GM19452 (cell line): ENCODE data around the gene CD163L1.
"Not testable (repeated sequence)": the region's sequence is repeated elsewhere in the genome, so short reads cannot be mapped to it uniquely, and the experiment has no call there.

Source experiments
- ATAC-seq: cut with Tn5 transposase; IDR thresholded peaks from one replicate; pipeline ENCODE4 v1.9.1; 2021; ENCODE audit not compliant: unreplicated experiment

CD163L1 gene

DNA sequence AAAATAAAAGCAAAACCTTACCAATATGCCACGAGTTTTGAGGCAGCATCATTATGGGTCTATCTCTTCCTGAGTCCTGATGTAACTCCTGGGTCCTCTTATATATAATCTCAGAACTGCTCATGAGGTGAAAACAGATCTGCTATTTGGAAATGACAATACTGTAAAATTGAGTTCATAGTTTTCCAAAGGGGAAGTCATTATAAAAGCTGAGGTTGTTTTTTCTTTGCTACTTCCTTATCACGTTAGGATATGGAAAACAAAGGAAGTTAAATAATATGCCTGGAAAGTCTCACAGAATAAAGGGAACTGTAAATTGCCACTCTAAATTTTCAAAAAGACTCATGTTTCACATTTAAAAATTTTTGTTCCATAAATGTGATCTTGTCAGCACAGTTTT, at the start of gene CD163L1:
Gene CD163L1 (minus strand): TSS at position 78 of the 400 bp plus-strand sequence. CDS start 26 bp downstream, at position 52.
- ATAC-seq = no peak

- no peak for ATAC-seq
Observed at GRCh38 chr12:7493006-7493405, 49.1 kb upstream of the CD163L1 start.

DNA sequence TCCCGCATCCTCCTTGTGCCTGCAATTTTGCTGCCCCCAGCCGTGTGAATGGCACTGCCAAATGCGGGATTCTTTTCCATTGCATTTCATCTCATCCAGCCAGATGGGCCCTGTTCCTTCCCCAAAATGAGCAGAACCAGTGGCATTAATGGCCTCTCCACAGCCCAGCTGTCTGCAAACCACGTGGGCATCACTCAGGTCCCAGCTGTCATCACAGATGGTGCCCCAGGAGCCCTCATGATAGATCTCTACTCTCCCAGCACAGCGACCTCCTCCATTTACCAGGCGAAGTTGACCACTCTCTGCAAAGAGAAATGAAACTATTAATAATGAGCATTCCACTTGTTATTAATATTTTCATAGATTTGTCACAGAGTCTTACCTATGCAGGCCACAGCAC, 42.6 kb upstream of the CD163L1 start:
- no peak for ATAC-seq

DNA sequence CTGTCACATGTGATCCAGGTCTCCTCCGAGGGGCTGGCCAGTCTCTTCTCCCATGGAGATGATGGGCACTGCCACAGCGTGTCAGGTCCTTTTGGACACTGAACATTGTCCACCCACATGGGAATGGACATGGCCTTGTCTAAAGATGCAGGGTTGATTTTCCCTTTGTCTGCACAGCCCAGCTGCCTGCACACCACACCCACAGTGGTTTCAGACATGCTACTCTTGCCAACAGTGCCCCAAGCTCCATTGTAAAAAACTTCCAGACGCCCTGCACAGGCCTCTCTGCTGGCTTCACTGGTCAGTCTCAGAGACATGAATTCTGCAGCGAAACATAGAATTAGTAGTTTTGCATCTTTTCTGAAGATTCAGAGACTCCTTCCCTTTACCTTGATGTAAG, 41.1 kb upstream of the CD163L1 start:
- ATAC-seq = no peak

GRCh38 chr12:7483343-7483742, 39.4 kb upstream of the CD163L1 start:
- no peak for ATAC-seq

DNA sequence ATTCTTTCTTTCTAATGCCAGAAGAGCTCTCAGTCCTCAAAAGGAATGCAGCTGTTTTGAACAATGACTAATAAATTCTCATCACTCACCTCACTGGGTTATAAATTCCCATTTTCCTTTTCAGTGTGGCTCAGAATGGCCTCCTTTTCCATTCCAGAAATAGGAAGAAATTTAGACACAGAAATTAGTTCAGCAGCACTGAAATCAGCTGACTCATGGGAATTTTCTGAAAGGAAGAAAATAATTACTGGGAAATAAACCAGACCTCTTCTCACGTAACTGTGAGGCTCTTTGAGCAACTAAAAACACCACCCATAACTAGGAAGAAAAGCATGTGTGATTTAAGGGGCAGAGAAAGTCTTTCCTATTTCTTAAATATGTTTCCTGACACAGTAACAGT, 35.8 kb upstream of the CD163L1 start:
- no peak for ATAC-seq

DNA sequence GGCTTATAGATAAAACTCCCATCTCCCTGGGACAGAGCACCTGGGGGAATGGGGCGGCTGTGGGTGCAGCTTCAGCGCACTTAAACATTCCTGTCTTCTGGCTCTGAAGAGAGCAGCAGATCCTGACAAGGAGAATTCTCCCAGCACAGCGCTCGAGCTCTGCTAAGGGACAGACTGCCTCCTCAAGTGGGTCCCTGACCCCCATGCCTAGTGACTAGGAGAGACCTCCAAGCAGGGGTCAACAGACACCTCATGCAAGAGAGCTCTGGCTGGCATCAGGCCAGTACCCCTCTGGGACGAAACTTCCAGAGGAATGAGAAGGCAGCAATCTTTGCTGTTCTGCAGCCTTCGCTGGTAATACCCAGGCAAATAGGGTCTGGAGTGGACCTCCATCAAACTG, 28.1 kb upstream of the CD163L1 start:
- ATAC-seq = no peak

GRCh38 chr12:7460375-7461259, 16.7 kb upstream of the CD163L1 start:
- peak; percentile 53 for ATAC-seq

DNA sequence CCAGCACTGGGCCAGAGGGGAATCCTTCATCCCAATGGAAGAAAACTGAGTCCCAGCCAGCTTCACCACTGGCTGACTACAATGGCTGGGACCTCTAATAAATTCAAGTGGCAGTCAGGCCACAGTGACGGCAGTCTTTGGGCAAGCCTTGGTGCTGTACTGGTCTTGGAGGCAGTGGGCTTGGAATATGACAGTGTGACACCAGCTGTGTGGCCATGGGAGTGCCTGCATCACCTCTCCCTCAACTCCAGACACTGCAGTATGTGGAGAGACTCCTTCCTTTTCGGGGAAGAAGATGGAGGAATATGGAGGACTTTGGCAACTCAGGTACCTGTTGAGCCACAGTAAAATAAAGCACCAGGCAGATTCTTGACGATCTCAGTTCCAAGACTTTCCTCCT, 16.0 kb upstream of the CD163L1 start:
- no peak for ATAC-seq

DNA sequence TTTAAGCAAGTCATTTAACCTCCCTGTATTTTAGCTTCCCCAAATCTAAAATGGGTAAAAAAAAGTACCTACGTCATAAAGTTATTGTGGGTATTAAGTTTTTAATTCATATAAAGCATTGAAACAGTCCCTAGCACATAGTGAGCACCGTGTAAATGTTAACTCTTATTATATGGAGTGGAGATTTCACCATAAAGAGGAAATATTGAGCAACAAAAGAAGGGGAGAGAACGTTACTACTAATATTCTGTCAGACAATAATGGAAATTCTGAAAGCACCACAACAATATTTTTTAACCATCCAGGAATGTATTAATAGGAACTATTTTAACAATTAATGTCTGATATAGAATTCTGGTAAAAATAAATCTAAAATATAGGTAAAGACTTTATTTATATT, 7.8 kb upstream of the CD163L1 start:
- ATAC-seq = no peak

DNA sequence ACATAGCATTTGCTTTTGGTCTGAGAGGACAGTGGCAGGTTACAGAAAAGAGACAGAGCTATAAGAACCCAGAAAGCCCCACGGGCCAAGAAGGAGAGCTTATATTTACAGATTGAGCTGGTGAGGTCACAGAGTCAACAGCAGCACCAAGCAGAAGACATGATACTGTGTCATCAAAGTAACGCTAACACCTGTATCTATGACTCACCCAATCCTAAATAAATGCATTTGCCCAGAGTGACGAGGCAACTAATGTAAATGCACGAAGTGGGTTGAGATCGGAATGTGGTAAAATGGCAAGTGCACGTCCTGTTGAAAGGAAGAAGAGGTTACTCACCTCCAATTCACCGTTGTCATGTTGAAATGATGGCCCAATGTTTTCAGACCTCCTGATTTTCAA, 6.7 kb upstream of the CD163L1 start:
- ATAC-seq = no peak

DNA sequence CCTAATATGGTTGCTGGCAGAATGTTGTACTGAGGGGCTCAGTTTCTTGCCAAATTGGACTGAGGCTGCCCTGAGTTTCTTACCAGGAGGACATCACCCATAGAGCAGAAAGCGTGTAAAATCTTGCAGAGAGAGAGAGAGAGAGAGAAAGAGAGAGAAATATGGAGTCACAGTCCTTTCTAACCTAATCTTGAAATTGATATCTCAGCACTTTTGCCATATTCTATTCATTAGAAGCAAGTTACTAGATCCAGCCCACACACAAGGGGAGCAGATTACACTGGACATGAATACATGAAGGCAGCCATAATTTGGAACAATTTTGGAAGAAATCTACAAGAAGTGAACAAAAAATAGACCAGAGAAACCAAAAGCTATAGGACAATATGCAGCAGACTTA, 4.1 kb upstream of the CD163L1 start:
- ATAC-seq = no peak

GRCh38 chr12:7444537-7444936, 584 bp upstream of the CD163L1 start:
- no peak for ATAC-seq

DNA sequence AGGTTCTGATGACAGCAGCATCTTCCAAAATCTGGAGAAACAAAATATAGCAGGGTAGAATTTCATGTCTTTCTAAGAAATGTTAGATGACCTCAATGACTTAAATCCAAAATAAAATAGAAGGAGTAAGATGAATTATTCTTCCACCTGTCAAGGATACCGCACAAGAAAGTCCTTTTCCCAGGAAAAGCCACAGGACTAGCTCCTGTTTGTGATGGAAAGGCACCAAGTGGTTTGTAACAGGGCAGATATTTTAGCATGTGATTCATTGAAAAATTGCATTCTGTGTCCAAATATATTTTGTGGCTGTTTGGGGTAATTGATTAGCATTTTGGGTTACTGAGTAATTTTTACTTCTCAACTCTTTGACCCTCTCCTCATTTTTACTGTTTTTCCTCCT, 2.7 kb downstream of the CD163L1 start:
- no peak for ATAC-seq

DNA sequence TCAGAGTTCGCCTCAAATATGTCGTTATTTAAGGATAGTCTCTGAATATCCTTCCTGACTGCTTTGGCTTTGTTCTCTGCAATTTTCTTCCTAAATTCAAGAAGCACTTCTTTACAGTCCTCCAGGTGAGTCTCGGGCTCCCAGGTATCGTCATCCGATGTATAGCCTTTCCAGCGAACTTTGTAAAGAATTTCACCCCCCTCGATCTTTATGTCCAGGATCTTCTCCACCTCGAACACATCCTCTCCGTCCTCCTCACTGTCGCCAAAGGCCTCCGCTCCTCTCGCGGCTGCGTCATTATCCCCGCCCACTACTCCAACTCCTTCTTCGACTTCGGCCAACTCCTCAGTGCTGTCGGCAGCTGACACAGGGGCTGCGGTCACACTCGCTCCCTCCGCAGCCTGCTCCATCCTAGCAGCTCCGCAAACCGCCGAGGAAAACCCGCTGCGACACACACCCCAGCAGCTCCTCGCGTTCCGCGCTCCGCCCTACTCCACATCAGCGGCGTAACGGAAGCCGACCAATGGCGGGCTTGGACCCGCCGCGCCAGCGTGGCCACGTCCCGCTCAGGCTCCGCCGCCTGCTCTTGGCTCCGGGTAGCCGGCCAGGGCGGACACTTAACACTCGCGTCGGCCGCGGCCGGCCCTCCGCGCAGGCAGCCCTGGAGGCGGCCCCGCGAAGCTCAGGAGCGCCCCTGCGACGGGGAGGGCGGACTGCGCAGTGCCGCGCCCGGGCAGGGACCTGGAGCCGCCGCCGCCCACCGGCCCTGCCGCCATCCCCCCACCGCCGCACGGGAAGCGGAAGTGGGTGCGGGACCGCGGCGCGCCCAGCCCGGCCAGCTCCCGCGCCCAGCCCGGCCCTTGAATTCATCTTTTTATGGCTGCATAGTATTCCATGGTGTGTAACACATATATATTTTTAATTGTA, 4.1 kb downstream of the CD163L1 start:
- no peak for ATAC-seq

GRCh38 chr12:7438291-7438995, 5.5 kb downstream of the CD163L1 start:
- not testable (repeated sequence) for ATAC-seq

DNA sequence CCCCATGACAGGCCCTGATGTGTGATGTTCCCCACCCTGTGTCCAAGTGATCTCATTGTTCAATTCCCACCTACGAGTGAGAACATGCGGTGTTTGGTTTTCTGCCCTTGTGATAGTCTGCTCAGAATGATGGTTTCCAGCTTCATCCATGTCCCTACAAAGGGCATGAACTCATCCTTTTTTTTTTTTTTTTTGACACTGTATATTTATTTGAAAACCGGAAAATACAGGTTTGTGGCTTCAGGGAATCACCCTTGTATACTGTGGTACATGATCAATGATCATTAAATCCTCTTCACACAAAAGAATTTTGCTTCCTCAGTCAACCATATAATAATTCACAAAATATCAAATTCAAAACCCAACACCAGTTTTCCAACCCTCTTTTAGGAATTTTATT, 6.5 kb downstream of the CD163L1 start:
- ATAC-seq = not testable (repeated sequence)

DNA sequence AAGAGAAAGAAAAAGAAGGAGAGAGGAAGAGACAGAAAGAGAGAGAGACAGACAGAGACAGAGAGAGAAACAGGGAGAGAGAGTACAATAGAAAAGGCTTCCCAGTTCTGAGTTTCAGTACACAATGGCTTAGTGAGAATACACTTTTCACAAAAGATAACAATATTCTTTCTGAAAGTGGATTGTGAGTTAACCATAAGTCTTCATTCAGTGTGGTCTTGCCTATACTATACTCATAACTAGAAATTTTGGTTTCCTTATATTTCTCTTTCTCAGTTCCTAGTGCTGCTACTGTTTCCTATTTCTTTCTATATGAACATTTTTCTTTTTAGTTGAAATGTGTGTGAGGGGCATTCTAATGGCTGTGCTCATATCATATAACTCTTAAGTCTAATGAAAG, 9.3 kb downstream of the CD163L1 start:
- ATAC-seq = no peak

GRCh38 chr12:7433276-7433822, 10.6 kb downstream of the CD163L1 start:
- no peak for ATAC-seq

DNA sequence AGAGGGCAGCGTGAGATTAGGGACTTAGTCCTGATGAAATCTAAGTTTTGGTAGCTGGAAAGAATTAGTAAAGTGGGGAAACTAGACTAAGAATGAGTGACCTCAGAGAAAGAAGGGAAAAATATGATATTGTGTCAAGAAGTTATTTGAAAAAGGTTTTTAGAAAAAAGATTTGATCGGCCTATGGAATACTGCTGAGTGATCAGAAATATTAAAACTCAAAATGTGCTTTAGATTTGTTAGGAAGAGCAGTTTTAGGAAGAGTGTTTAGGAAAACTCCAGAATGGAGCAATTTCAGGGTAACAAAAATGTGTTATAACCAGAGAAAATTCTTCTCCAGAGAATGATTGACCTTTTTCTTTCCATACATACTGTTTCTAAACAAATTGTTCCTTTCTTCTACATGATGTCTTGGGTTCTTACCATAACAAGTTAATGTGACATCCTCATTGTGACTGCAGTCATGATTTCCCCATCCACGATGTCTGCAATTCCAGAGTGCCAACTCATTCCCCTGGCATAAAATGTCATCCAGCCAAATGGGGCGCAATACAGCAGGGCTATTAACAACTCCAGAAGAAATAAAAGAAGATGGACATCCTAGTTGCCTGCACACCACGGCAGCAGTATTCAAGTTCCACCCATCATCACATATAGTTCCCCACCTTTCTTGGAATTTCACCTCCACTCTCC, 11.8 kb downstream of the CD163L1 start:
- no peak for ATAC-seq
